ENCODE results near the gene HCRTR1.

Gene HCRTR1

GRCh38 chr1:31593136-31593665, 24.3 kb upstream of the HCRTR1 start:
- DNase-seq (ENCODE audit: low read depth): no peak
- TF ChIP-seq, protein P1, sequence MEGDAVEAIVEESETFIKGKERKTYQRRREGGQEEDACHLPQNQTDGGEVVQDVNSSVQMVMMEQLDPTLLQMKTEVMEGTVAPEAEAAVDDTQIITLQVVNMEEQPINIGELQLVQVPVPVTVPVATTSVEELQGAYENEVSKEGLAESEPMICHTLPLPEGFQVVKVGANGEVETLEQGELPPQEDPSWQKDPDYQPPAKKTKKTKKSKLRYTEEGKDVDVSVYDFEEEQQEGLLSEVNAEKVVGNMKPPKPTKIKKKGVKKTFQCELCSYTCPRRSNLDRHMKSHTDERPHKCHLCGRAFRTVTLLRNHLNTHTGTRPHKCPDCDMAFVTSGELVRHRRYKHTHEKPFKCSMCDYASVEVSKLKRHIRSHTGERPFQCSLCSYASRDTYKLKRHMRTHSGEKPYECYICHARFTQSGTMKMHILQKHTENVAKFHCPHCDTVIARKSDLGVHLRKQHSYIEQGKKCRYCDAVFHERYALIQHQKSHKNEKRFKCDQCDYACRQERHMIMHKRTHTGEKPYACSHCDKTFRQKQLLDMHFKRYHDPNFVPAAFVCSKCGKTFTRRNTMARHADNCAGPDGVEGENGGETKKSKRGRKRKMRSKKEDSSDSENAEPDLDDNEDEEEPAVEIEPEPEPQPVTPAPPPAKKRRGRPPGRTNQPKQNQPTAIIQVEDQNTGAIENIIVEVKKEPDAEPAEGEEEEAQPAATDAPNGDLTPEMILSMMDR (conservative IDR thresholded peaks at IDR 0.05; ENCODE audit: low read depth, low read length): no peak
- no peak overlapping the region for H3K4me3 ChIP-seq (ENCODE audit: low read depth, low read length)

- DNase-seq (ENCODE audit: low read depth): peak; percentile 85
- TF ChIP-seq, protein P1 (conservative IDR thresholded peaks at IDR 0.05; ENCODE audit: low read depth, low read length): peak; percentile 98
- H3K4me3 ChIP-seq (ENCODE audit: low read depth, low read length): no peak overlapping the region
Measured at GRCh38 chr1:31593770-31594632, 23.5 kb upstream of the HCRTR1 start.

- DNase-seq (ENCODE audit: low read depth): no peak
- TF ChIP-seq, protein P1 (conservative IDR thresholded peaks at IDR 0.05; ENCODE audit: low read depth, low read length): no peak
- H3K4me3 ChIP-seq (ENCODE audit: low read depth, low read length): no peak overlapping the region
Measured at GRCh38 chr1:31595836-31596736, 21.4 kb upstream of the HCRTR1 start.

DNA sequence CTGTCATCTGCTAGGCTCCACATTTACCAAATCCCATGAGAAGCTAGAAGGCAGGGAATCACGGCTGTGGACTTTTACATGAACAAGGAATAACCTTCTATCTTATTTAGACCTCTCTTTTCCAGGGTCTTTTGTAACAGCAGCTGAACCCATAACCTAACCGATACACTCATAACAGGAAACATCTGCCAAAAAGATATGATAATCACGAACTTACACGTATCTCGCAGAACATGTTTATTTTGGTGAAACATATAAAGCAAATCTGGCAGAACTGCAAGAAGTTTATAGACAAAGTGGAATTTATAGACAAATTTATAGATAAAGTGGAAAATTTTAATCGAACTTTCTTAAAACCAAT, 20.8 kb upstream of the HCRTR1 start:
- TF ChIP-seq, protein P1 (conservative IDR thresholded peaks at IDR 0.05; ENCODE audit: low read depth, low read length): no peak
- H3K4me3 ChIP-seq (ENCODE audit: low read depth, low read length): no peak overlapping the region
- no peak for DNase-seq (ENCODE audit: low read depth)

GRCh38 chr1:31598980-31599379, 18.5 kb upstream of the HCRTR1 start:
- no peak overlapping the region for H3K4me3 ChIP-seq (ENCODE audit: low read depth, low read length)
- TF ChIP-seq, protein P1 (conservative IDR thresholded peaks at IDR 0.05; ENCODE audit: low read depth, low read length): no peak
- DNase-seq (ENCODE audit: low read depth): no peak

DNA sequence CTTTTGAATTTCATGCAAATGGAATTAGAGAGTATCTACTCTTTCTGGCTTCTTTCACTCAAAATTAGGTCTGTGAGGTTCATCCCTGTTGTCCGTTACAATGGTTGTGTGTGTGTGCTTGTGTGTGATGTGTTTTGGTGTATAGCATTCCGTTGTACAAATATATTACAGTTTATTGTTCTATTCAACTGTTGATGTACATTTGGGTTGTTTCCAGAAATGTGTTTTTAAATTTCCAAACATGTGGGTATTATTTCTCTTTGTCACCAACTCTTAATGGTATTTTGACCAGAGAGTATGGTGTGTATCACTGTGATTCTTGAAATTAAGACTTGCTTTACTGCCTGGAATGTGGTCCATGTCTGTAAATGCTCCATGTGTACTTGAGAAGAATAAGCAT, 16.8 kb upstream of the HCRTR1 start:
- DNase-seq (ENCODE audit: low read depth): no peak
- H3K4me3 ChIP-seq (ENCODE audit: low read depth, low read length): no peak overlapping the region
- TF ChIP-seq, protein P1 (conservative IDR thresholded peaks at IDR 0.05; ENCODE audit: low read depth, low read length): no peak

Measured in choroid plexus epithelial cell (primary cell).